DMS153 treated with DMSO at 0.1 percent for 48 hours (cell line): Measurements from ENCODE around the gene OSTC.
A peak's percentile ranks its signal among the peaks of the same experiment; 100 is the strongest.

Experiments used
- DNase-seq: peaks from one replicate; lab custom pipeline; 2025; ENCODE audit not compliant: unreplicated experiment; lab: John Stamatoyannopoulos, UW

Gene OSTC

DNA sequence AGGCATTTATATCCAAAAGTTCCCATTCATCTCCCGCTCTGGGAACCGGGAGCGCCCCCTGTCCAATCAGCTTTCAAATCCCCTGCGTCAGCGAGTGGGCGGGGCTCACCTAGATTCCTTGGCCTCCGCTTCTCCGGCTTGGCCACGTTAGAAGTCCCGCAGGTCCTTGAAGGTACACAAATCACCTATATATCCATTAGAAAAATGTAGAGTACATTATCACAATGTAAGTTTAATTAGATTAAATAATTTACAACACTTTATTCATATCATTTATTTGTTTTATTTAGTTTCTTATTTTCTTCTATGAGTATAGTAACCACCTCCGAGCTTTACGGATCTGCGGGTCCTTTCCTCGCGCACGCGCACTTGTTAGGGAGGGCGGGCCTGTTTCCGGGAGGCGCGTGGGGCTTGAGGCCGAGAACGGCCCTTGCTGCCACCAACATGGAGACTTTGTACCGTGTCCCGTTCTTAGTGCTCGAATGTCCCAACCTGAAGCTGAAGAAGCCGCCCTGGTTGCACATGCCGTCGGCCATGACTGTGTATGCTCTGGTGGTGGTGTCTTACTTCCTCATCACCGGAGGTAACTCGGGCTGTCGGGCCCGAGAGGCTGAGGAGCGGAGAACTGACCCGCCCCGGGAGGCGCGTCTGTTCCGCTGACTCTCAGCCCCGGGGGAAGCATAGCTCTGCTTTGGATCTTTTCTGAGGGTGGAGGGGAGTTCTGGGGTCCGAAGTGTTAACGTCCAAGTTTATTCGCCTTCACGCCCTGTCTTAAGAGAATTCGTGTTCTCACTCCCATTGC, at the start of gene OSTC:
OSTC (plus strand) TSS at position 388 of the 802 bp plus-strand sequence; CDS start at position 445, 57 bp downstream.
- peak; percentile 94 for DNase-seq

DNA sequence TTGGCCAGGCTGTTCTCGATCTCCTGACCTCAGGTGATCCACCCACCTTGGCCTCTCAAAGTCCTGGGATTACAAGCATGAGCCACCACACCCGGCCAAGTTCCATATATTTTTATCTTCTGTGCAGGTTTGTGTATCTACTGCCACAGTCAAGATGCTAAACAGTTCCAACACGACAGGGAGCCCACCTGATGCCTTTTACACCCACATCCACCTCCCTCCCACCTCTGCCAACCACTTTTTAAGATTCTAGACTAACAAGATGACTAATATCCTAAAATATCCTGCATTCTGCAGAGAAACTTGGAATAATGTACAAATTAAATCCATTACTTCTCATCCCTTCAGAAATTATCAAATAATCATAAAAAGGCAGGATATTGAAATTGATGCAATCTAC, 49.3 kb upstream of the OSTC start:
- DNase-seq, result no peak

DNA sequence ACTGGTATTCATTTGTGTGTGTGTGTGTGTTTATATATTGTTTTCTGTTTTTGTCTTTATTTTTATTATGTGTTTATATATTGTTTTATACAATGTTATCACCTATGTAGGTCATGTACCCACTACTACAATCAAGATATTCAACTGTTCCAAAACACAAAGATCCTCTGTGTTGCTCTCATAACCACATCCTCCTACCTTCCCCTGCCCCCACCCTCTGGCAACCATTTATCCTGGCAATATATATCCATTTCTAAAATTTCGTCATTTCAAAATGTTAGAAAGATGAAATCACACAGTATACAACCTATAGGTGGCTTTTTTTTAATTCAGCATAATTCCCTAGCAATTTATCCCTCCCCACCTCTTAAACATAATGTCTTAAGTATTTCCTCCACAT, 48.9 kb upstream of the OSTC start:
- DNase-seq, result no peak

DNA sequence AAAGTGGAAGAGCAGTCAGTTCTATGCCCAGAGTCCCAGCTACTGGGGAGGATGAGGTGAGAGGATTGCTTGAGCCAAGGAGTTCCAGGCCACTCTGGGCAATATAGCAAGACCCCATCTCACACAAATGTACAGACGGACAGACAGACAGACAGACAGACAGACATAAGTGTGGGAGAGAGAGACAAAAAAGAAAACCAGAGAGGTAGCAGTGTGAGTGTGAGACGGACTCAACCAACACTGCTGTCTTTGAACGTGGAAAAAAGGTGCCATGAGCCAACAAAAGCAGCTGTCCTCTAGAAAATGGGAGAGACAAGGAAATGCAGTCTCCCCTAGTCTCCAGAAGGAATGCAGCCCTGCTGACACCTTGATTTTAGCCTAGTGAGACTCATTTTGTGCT, 48.2 kb upstream of the OSTC start:
- no peak for DNase-seq

DNA sequence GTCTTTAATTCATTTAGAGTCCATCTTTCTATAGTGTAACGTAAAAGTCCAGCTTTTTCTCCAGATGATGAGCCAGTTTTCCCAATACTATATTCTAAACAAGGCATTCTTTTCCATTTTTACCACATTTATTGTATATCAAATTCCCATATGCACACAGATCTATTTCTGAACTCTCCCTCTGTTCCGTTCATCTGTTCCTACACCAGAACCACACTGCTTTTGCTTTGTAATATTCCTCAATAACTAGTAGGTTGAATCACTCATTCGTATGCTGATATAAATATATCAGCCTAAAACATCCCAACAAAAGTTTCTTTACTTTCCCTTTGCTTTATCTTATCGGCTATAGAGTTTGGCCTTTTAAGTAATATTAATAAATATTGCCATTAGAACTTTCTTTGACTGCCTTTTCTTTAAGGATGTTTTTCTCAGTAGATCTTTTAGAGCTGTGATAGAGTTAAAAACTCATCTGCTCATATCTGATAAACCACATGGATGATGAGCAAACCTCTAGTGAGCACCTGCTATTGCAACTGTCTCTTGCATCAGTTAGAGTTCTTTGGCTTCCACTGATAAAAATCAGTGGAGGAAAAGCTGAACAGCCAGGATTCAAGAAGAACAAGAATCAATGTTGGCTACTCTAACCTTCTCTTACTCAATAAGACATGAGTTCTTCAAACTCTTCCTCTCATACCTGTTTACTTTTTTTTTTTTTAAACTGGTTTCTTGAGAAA, 43.2 kb upstream of the OSTC start:
- no peak for DNase-seq

DNA sequence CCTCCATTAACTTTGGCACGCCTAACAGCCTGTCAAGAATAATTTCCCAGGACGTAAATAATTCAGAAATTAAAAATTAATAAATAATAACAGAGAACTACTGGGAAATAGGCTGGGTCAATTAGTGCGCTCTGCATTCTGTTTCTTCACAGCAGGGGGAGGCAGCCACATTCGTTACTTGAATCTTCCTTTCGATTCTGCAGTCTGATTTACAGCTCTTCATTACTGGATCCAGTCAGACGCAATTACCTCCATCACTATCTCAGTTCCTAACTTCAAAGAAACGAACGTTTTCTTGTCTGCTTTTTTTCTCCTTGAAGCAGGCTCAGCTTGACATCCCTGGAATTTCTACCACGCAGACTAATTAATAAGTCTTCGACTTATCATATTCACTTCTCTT, 39.0 kb upstream of the OSTC start:
- DNase-seq, result no peak

DNA sequence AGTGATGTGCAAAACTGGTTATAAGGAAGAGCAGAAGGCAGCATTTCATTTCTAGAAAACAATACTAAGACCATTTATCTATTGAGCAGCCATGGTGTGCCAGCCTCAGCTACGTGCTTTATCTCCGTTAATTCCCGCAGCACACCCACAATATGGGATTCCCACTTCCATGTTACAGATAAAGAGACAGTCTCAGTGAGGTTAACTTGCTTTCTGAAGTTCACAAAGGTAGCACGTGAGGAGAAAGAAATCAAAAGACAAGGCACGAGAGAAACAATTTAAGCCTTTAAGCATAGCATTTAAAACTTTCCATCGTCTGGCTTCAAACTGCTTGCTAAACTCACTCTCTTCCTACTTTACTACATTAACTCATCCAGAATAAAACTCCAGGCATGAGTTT, 38.0 kb upstream of the OSTC start:
- DNase-seq, result no peak

DNA sequence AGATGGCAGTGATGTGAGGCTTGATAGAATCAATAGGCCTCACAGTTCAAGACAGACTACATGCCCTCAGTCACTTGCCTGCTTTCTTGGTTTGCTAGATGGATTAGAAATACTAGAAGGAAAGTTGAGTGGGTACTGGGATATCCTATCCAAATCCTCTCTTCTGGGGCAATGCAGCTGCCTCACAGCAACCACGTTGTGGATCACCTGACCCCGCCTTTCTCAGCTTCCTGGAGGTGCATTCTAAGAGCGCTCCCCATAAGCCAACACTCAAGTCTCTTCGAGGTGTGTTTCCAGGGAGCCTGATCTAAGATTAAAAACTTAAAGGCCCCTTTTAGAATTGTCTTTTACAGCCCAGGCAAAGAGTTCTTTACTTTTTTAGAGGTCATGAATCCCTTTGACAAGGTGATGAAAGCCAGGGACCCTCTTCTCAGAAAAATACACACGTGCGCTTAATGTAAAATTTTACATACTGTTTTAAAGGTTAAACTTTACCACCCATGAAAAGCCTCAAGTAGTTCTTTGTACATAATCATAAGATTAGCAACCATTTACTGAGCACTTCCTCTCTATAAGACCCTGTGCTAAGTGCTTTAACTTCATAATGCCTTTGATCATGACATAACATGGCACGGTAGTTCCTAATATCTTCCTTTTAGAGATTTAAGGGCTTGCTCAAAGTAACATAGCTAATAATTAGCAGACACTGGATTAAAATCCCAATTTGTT, 30.9 kb upstream of the OSTC start:
- no peak for DNase-seq

DNA sequence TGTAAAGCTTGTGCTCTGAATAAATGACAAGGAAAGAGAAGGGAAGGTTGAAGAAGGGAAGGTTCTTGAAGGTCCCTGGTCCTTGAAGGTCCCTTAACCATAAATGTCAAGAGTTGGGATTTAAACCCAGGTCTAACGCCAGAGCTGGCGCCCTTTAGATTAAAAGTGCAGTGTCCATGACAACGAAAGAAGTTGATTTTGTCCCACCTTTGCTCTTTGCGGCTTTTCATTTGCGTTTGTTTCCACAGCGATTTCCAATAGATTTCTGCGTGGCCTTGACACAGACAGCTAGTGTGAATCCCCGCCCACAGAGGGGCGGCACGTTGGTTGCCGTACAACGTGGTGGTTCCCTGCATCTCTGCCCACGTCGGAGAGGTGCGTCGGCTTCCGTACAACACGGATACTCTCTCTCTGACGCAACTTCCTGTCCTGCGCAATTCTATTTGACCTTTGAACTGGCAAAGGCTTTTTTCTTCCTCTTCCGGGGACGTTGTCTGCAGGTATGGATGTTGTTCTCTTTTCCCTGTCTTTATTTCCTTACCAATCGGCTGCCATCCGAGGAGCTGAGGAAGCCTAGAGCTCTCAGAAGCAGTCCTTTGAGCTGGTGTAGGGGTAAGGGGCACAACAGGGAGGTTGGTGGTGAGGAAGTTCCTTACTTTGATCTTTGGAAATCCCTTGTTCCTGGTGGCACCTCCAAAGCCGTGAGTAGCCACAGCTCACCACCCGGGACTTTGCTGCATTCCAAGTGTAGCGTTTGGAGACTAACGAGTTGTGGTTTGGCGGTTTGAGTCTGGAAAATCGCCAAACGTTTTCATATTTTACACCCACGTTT, 30.1 kb upstream of the OSTC start, which contains the start of gene RPL34:
RPL34 (plus strand) TSS at position 476 of the 832 bp plus-strand sequence. CDS start 1,384 bp downstream, outside the sequence.
- peak; percentile 97 for DNase-seq

DNA sequence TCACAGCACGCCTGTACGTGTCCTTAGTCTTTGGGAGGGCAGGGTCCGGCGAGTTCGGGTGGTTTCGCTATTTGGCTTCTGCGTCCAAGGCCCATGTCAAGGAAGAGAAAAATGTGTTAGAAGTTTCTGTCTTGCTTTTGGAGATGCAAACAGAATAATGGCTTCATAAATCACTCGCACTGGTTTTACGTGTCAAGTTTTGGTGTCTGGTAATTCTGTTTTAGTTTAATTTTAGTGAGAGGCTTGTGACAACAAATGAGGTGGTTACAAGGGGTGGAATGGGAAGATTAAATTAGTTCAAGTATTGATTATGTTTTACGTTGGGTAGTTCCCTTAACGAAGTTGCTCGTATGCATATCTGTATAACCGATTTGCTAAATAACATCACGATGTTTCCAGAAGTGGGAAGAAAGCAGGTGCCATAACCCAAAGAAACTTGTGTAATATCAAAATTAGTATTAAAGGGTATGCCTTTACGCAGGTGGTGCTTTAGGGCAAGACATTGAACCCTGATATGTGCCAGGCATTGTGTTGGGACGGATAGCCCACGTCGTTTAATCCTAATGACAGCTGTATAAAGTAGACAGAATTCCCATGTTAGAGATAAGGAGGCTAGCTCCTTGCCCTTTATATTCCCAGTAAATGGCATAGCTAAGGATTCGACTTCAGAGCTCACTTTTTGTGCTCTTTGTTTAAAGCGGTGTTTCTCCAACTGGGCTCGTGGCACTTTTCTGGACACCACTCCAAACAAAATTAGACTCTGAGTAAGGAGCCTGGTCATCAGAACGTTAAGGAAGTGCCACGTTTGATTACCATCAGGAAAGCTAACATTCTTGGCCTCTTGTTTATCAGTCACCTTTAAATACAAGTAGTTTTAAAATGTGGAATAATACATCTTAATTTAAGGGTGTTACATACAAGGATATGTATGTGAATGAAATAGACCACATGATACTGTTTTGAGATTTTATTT, 29.2 kb upstream of the OSTC start:
- no peak for DNase-seq

DNA sequence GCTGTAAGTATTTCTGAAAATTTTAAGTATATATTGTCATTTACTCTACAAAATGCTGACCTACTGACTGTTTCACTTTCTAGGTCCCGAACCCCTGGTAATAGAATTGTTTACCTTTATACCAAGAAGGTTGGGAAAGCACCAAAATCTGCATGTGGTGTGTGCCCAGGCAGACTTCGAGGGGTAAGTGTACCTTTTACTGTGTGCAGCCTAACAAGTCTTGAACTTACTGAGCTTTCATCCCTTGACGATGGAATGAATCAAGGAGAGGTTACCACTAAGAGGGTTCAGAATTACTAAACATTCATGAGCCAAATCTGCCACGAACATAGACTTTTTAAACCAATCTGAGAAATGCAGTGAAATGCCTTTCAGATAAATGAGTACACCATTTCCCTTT, 28.4 kb upstream of the OSTC start:
- no peak for DNase-seq

DNA sequence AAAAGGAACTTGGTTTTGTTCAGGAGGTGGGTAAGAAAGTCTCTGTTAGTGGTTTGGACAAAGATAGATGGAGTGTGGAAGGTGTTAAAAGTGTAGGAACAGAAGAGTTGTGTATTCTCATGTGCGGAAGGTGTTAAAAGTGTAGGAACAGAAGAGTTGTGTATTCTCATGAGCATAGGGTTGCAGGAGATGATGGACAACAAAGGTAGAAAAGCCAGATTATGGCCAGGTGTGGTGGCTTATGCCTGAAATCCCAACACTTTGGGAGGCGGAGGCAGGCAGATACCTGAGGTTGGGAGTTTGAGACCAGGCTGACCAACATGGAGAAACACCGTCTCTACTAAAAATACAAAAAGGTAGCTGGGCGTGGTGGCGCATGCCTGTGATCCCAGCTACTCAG, 27.6 kb upstream of the OSTC start:
- no peak for DNase-seq

DNA sequence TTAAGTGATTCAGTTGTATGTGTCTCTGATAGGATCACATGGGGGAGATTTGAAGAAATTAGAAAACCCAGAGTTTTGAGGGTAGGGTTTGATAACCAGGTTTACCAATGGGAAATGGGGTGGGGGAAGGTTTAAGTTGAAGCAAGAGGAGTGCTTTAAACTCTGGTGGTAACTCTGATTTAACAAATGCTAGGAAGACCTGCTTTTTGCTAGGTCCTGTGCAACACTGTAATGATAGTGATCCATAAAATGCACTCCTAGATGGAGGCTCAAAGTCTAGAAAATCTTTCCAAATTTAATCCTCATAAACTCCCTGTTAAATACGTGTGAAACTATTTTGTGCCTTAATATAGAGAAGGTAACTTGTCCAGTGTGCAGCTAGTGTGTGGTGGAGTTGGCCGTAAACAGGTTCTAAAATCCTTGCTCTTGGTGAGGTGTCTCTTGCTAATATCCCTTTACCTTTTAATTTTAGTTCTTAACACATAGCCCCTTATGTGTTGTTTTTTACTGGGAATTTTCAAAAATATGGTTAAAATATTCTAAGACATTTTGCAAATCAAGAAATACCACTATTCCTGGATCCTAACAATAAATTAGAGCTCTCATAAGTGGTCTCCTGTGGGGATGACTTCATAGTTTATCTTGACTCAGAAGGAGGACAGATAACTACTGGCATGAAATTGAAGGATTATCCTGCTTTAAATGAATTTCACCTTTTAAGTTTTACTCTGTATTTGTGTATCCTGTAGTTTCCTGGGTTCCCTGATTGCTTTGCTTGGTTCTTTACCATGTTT, 25.9 kb upstream of the OSTC start:
- no peak for DNase-seq

DNA sequence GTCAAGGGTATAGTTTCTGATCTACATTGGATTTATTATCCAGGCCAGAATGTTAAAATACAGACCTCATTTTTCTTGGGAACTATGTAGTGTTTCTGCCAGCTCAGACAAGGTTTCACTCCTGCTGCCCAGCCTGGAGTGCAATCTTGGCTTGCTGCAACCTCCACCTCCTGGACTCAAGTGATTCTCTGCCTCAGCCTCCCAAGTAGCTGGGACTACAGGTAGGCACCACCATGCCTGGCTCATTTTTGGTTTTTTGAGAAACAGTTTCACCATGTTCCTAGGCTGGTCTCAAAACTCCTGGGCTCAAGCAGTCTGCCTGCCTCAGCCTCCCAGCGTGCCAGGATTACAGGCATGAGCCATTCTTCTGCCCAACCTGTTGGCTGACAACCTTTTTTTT, 24.3 kb upstream of the OSTC start:
- no peak for DNase-seq

DNA sequence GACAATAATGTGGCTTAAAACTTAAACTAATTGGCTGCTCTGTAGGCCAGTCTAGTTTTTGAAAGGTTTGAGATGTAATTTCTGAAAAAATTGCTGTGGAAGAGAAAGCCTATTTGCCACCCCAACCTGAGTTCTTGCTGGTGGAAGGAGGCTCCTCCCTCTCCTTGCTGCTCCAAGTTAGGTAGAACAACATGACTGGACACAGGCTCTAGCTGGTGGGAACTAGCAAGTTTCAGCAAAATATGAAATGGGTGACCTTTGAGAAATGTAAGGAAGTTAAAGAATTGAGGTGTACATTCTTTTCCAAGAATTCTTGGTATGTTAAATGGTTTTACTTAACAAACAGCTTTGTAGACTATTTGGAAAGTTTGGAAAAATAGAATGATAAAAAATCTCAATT, 22.0 kb upstream of the OSTC start:
- no peak for DNase-seq

DNA sequence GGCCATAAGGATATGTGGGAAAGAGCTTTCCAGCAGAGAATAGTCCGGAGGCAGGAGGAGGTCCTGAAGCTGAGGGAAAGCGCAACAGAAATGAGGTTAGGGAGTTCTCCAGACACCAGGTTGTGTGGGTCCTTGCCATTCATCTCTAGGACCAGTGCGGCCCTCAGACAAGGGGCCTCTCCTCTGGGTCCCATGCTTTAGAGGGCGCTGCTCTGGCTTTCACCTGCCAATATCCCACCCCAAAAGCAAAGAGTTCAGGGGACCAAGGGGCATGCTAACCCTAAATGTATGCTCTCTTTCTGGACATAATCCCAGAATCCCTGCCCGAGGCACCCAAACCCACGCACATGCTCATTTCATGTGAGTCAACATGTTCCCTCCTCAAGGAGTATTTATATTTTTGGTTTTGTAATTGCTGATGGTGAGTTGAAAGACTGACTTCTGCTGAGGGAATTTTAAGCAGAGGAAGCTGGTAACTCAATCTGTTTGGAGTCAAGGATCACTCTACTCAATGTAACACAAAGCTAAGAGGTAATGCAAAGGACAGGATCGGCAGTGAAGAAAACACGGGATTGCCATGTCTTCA, 15.2 kb upstream of the OSTC start:
- no peak for DNase-seq

DNA sequence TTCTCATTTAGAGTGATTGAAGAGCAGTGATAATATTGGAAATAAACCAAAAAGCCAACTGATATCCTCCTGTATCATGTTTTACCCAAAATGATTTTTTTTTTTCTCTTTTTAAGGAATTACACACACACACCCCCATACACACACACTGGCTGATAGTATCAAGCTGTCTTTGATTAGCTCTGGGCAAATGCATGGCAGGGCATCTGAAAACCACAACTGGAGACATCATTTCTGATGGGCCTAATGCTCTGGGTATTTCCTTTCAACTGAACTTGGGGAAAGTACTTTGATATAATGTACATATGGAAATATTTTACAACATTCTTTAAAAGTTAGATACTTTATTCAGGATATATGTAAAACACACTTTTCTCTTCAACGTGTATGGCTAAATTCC, 14.2 kb upstream of the OSTC start:
- DNase-seq, result no peak

DNA sequence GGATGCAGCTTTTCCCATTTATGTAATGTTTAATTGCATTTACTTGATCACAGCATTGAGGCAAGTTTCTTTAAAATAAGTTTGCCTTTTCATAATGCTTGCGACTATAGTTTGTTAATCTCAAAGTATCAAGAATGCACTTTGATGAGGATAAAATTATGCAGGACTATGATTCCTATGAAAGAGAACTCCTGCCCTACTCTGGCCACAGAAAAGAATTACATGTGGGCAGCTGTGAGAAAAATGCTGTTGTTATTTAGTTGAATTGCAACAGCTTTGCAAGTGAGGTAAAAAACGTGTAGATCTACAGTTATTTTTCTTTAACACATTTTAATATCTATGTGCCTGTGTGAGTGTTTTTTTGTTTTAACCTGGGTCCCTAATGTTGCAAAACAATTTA, 12.5 kb upstream of the OSTC start:
- DNase-seq, result no peak

DNA sequence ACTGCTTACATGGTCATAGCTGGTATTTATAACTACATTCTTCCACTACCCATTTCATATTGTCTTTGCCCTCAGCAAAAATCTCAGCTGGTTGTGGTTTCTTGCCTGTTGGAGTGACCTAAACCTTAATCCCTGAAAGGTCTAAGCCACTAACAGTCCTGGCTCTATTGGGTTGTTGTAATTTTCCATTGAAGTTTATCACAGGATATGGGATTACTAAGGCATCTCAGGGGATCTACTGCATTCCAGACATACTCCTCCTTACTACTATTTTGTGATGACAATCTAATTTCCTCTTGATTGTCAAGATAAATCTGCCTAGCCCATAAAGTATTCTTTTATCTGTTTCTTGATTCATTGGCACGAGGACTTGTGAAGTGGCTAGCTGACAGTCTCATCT, 6.2 kb upstream of the OSTC start:
- DNase-seq, result no peak
